T-helper 2 cell treated with Interferon-gamma antibody and Interleukin-4, amounts not matched to agents 100 ng/mL and 5 ng/mL, for 36 hours (primary cell): ENCODE results near the gene CINP. TPM values are rescaled to one million over a fixed set of nuclear protein-coding genes. Genes with fewer than 3 reads are reported as not detected.
"Not testable (repeated sequence)": the region's sequence is repeated elsewhere in the genome, so short reads cannot be mapped to it uniquely, and the experiment has no call there.

Experiments
- intact Hi-C: fragments of 100-400 bp; cut with micrococcal nuclease; formaldehyde crosslinking; loops from one replicate; pipeline ENCODE4 v1.15.1; 2023
- total RNA-seq: library from RNA; stranded (reverse); gene quantifications from 2 replicates; pipeline ENCODE4 v1.2.3, GENCODE V29; 2022

Gene CINP
- total RNA-seq, 1 donor from 2014 or later = 32.5 TPM

GRCh38 chr14:102320671-102321455 is 41.8 kb downstream of the CINP start:
- intact Hi-C loops = no loop called here

GRCh38 chr14:102320033-102320660 is 42.5 kb downstream of the CINP start:
- intact Hi-C loops = no loop called here

DNA sequence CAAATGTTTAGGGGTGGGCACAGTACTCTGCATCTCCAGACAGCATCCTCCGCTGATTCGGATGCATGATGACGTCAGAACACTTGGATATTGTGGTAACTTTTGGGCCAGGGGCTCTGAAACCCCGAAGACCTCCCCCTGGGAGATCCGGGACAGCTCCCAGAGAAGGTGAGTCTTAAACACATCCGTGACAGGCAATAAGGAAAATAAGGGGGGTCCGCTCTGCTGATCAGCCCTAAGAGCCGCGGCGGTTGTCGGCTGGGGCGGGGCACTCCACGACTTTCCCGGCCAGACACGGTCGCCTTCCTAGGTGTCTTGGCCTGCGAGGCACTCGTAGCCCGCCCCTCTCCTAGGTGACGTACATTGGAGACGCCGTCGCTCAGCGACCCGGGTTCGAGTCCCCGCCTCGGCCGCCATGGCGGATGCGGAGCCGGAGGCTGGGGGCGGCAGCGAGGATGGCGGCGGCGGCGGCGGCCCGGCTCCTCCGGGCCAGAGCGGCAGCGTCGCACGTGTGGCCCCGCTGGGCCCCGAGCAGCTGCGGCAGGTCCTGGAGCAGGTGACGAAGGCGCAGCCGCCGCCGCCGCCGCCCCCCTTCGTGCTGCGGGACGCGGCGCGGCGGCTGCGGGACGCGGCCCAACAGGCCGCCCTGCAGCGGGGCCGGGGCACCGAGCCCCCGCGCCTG is 43.2 kb downstream of the CINP start, which contains the start of gene ZNF839:
TSS of gene ZNF839 (plus strand) at position 396 of the 682 bp plus-strand sequence. CDS start at position 416, 20 bp downstream.
- intact Hi-C loops = loop anchor here (1.0 to 10.0 kb wide), 6 partner anchors 14 to 595 kb away; partner anchors contain the start of genes CINP, MOK, PPP2R5C and RCOR1

DNA sequence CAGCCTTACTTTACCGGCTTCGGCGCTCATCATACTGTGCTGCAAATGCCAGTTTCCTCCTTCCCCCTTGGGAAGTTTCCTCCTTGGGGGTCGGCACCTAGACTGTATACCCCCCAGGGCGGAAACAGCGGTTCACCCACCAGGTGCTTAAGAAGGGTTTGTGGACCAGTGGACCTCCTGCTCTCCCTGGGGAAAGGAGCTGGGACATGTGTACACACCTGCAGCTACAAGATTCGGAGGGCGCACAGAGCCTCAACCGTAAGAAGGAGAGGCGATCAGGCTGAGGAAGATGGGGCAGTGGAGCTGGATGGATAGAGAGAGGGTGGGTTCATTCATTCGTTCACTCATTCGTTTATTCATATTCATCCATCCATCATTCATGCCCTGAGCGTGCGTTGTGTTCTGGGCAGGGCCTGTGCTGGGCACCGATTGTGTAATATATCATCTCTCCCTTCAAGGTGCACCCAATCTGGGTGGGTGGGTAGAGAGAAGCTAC is 43.9 kb downstream of the CINP start:
- intact Hi-C loops = loop anchor here (1.0 to 10.0 kb wide), 6 partner anchors 14 to 594 kb away; partner anchors contain the start of genes CINP, MOK, PPP2R5C and RCOR1

GRCh38 chr14:102317564-102318248 is 45.0 kb downstream of the CINP start:
- intact Hi-C loops = loop anchor here (1.0 to 10.0 kb wide), 5 partner anchors 179 to 593 kb away; partner anchors contain the start of genes PPP2R5C and WDR20

DNA sequence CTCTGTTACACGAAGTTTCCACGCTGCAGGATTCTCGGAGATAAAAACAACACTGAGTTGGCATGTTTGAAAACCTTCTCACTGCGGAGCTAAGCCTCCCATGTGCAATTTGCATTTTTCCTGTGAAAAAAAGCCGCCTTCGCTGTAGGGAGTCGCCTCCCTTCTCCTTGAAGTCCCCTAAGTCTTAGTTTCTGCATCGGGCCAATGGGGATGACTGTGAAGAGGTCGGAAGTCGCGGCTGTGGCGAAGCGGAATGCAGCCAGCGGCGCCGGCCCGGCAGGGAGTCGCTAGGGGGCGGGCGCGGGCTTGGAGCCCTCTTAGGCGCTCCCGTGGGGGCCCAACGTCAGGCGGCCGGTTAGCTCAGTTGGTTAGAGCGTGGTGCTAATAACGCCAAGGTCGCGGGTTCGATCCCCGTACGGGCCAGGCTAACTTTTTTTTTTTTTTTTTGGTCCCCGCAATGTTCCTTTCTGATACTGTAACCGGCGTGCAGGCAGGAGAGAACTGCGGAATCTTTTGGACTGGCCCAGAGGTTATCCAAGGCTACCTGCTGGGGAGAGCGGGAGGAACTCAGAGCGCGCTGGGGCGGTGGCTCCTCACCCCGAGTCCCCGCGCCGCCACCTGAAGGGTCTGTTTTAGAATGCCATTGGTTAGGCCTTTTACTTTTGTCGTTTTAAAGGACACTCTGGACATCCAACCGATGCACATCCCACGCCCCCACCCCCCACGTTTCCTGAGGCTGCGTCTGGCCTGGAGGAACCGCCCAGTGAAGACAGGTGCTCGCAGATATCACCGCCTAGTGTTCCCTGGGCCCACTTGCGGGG is 45.7 kb downstream of the CINP start:
- intact Hi-C loops = loop anchor here (1.0 to 10.0 kb wide), 5 partner anchors 178 to 592 kb away; partner anchors contain the start of genes PPP2R5C and WDR20

GRCh38 chr14:102316338-102316742 is 46.4 kb downstream of the CINP start:
- intact Hi-C loops = loop anchor here (2.0 to 10.0 kb wide), 4 partner anchors 178 to 592 kb away; partner anchors contain the start of genes PPP2R5C and WDR20

DNA sequence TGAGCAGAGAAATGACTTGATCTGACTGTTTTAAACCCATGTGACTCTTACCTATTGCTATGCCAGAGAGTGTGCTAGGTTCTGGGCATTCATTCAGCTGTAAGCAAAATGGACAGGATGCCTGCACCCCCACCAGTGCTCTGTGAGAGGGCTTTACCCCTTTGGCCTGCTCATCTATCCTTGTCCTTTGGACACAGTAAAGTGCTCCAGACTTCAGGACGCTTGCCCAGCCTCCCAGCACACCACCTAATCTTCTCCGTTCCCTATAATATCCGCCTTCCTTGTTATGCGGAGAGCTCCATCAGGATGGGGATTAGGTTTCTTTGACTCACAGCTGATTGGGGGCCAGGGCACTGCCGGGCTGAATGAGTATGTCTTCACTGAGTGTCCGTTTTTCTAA is 47.6 kb downstream of the CINP start:
- intact Hi-C loops = loop anchor here (2.0 to 10.0 kb wide), 3 partner anchors 80 to 590 kb away; partner anchors contain the start of gene PPP2R5C

GRCh38 chr14:102314242-102315011 is 48.3 kb downstream of the CINP start:
- intact Hi-C loops = loop anchor here (1.0 to 10.0 kb wide), 5 partner anchors 9 to 590 kb away; partner anchors contain the start of genes MOK and PPP2R5C

DNA sequence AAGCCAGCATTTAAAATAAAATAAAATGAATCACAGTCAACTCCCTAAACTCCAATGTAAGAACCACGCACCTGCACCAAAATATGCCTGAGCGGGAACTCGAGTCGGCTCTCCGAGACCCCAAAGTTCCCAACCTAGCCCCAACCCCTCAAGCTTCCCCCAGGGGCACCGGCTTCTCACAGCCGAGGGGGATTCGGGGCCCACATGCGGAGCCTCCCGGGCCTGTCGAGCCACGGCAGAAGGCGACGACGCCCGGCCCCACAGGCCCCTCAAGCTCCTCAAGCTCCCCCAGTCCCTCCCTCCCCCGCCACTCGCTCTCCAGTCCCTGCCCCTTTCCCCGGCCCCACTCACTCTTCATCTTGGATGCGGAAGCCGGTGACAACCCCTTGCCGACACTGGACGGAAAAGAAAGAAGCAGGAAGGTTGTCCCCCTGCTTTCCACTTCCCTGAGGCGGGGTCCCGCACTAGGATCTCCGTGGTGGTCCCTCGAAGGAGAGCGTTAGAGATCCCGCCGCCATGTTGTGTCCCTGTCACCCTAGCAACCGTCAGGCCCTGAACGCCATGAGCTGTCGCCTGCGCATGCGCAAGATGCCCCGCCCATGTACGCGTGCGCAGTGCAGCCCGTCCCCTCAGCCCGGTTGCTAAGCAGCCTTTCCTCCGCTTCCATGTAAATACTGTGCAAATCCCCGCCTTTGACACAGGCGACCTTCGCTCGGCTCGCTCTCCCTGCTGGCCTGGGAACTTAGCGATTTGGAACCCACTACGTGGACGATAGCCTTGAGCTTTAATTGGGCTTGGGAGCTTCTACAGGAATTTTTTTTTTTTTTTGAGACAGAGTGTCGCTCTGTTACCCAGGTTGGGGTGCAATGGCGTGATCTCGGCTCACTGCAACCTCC is 57.8 kb downstream of the CINP start, which contains the start of gene MOK:
TSS of gene MOK (minus strand) at position 554 of the 896 bp plus-strand sequence. CDS start at position 358, 196 bp downstream.
- intact Hi-C loops = loop anchor here (1.0 kb wide), 3 partner anchors 9 to 357 kb away; partner anchors contain the start of gene ZNF839

DNA sequence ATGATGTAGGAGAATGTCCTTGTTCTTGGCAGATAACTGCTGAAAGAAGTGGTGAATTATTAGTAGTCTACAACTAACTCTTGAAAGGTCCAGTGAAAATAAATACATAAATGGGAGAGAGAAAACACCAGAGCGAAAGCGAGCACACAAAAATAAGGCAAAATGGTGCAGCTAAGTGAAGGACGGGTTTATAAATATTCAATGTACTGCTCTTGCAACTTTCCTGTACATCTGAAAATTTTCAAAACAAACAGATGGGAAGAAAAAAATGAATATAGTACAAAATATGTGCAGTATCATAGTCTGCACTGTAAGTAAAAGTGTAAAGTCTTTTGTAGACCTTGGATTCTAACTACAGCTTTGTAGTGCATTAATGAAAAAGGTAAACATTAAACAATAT is 59.0 kb downstream of the CINP start:
- intact Hi-C loops = no loop called here

GRCh38 chr14:102298303-102299070 is 64.2 kb downstream of the CINP start:
- intact Hi-C loops = not testable (repeated sequence)

Other genes with a start within 250 kb of the CINP start
- gene WDR20, start 223.0 kb downstream of the CINP start, total RNA-seq = 36.0 and 36.2 TPM in 2 replicates
- gene MOK, start 57.7 kb downstream of the CINP start, total RNA-seq = 2.6 and 3.8 TPM in 2 replicates
- 14.6 and 15.0 TPM in 2 replicates for gene ZNF839, start 43.1 kb downstream of the CINP start, total RNA-seq
- 9.3 and 11.4 TPM in 2 replicates for gene TECPR2, start 51 bp upstream of the CINP start, total RNA-seq
- gene ANKRD9, start 146.9 kb upstream of the CINP start, total RNA-seq = 7.6 and 9.0 TPM in 2 replicates
- 24.3 and 25.7 TPM in 2 replicates for gene RCOR1, start 229.8 kb upstream of the CINP start, total RNA-seq